Renal cortical epithelial cell (primary cell): ENCODE data around the gene NAPG. TPM values are rescaled to one million over a fixed set of nuclear protein-coding genes. Genes with fewer than 3 reads are reported as not detected.
A peak's percentile ranks its signal among the peaks of the same experiment; 100 is the strongest.
"Not testable (repeated sequence)": the region's sequence is repeated elsewhere in the genome, so short reads cannot be mapped to it uniquely, and the experiment has no call there.

Experiments
- DNase-seq: peaks from one replicate; pipeline ENCODE4 v3.0.0-alpha.2; 2011; ENCODE audit warnings: low read depth
- total RNA-seq: library from RNA; depleted of rRNA; stranded (reverse); fragments of >200 nt; gene quantifications from 2 replicates; pipeline ENCODE4 v1.2.3, GENCODE V29; 2014

The NAPG gene
- total RNA-seq, 1 donor from 2014 or later, result 43.2 TPM

GRCh38 chr18:10514082-10514481 is 11.7 kb upstream of the NAPG start:
- DNase-seq, result no peak

GRCh38 chr18:10514601-10515000 is 11.2 kb upstream of the NAPG start:
- no peak for DNase-seq

- no peak for DNase-seq
Measured at GRCh38 chr18:10515456-10515855, 10.4 kb upstream of the NAPG start.

GRCh38 chr18:10516078-10516477 is 9.7 kb upstream of the NAPG start:
- no peak for DNase-seq

- DNase-seq, result peak; percentile 72
Measured at GRCh38 chr18:10518595-10519255, 7.1 kb upstream of the NAPG start.

- peak; percentile 15 for DNase-seq
Measured at GRCh38 chr18:10519366-10519765, 6.5 kb upstream of the NAPG start.

- DNase-seq, result peak; percentile 75
Measured at GRCh38 chr18:10519999-10520935, 5.6 kb upstream of the NAPG start.

GRCh38 chr18:10521566-10521965 is 4.3 kb upstream of the NAPG start:
- DNase-seq, result no peak

GRCh38 chr18:10522574-10522973 is 3.3 kb upstream of the NAPG start:
- DNase-seq, result no peak

- DNase-seq, result no peak
Measured at GRCh38 chr18:10523544-10523943, 2.3 kb upstream of the NAPG start.

GRCh38 chr18:10524507-10525370 is 1.1 kb upstream of the NAPG start:
- peak; percentile 85 for DNase-seq

GRCh38 chr18:10525371-10525691 is 496 bp upstream of the NAPG start:
- DNase-seq, result no peak

- no peak for DNase-seq
Measured at GRCh38 chr18:10526561-10526949, 728 bp downstream of the NAPG start.

GRCh38 chr18:10528439-10528838 is 2.6 kb downstream of the NAPG start:
- DNase-seq, result no peak

- DNase-seq, result no peak
Measured at GRCh38 chr18:10530002-10530401, 4.2 kb downstream of the NAPG start.

- peak; percentile 12 for DNase-seq
Measured at GRCh38 chr18:10530852-10531251, 5.0 kb downstream of the NAPG start.

GRCh38 chr18:10533111-10533510 is 7.3 kb downstream of the NAPG start:
- DNase-seq, result no peak

GRCh38 chr18:10536280-10536679 is 10.5 kb downstream of the NAPG start:
- DNase-seq, result no peak

GRCh38 chr18:10537765-10538164 is 11.9 kb downstream of the NAPG start:
- no peak for DNase-seq

GRCh38 chr18:10539124-10539523 is 13.3 kb downstream of the NAPG start:
- not testable (repeated sequence) for DNase-seq

GRCh38 chr18:10543277-10543676 is 17.4 kb downstream of the NAPG start:
- no peak for DNase-seq

GRCh38 chr18:10544093-10544748 is 18.4 kb downstream of the NAPG start:
- no peak for DNase-seq
